ENCODE measurements around the gene PSMB3. TPM values are rescaled to one million over a fixed set of nuclear protein-coding genes. Genes with fewer than 3 reads are reported as not detected.
A peak's percentile ranks its signal among the peaks of the same experiment; 100 is the strongest.

Gene PSMB3
- total and polyA plus RNA-seq, 3 donors from 2014 or later: 111 to 144 (median 113) TPM

GRCh38 chr17:38798614-38799500 lies 46.3 kb downstream of the PSMB3 start:
- peak; percentile 53 for DNase-seq
- no peaks in the 10 kb centered on the region for H3K9me3 ChIP-seq
- H3K4me3 ChIP-seq: peak overlapping the region; percentile 78 to 92
- intact Hi-C loops (cut with DNase I; ENCODE audit: low total_unique reads): no loop called here
- WGBS, 2 donors: 0 to 2% methylated on average over 9 to 52 of the region's 53 CpGs
- H3K36me3 ChIP-seq (ENCODE audit: low read depth, missing control alignments): no peaks in the 10 kb centered on the region
- no peak for TF ChIP-seq CTCF (IDR thresholded peaks at IDR 0.05)
- TF ChIP-seq POLR2A (IDR thresholded peaks at IDR 0.05): no peak
- H3K27ac ChIP-seq: peak overlapping the region; percentile 99 to 100
- peaks cover 21% of the 10 kb centered on the region for H3K4me1 ChIP-seq
- H3K27me3 ChIP-seq: no peaks in the 10 kb centered on the region

GRCh38 chr17:38799501-38800236 lies 47.1 kb downstream of the PSMB3 start, which contains the start of gene PIP4K2B:
PIP4K2B (minus strand) TSS chr17:38799556; CDS start chr17:38799424, 132 bp downstream.
- Histone ChIP-seq H3K27me3 (no peaks in the 10 kb centered on the region), H3K27ac (peak within 1 kb of the TSS; percentile 99 to 100), H3K4me1 (peaks cover 21% of the 10 kb centered on the region), H3K4me3 (peak within 1 kb of the TSS; percentile 78 to 92), H3K9me3 (no peaks in the 10 kb centered on the region), H3K36me3 (ENCODE audit: low read depth, missing control alignments) (no peaks in the 10 kb centered on the region)
- TF ChIP-seq CTCF (IDR thresholded peaks at IDR 0.05): peak in 1 of 3 experiments; percentile 25
- no peak for TF ChIP-seq POLR2A (IDR thresholded peaks at IDR 0.05)
- peak; percentile 98 for DNase-seq
- intact Hi-C loops (cut with DNase I; ENCODE audit: low total_unique reads): no loop called here
- WGBS, 2 donors: 0 to 2% methylated on average over 9 to 34 of the region's 76 CpGs

GRCh38 chr17:38800237-38800760 lies 47.8 kb downstream of the PSMB3 start:
- DNase-seq: no peak
- Histone ChIP-seq H3K4me1 (peaks cover 21% of the 10 kb centered on the region), H3K27me3 (no peaks in the 10 kb centered on the region), H3K27ac (peak overlapping the region in 1 of 2 donors; percentile 100), H3K36me3 (ENCODE audit: low read depth, missing control alignments) (no peaks in the 10 kb centered on the region), H3K4me3 (peak overlapping the region; percentile 78 to 92), H3K9me3 (no peaks in the 10 kb centered on the region)
- TF ChIP-seq CTCF (IDR thresholded peaks at IDR 0.05) (no peak), POLR2A (IDR thresholded peaks at IDR 0.05) (no peak)
- intact Hi-C loops (cut with DNase I; ENCODE audit: low total_unique reads): no loop called here
- 10 to 14% methylated on average over 14 of the region's 14 CpGs for WGBS, 2 donors

- intact Hi-C loops (cut with DNase I; ENCODE audit: low total_unique reads): no loop called here
- WGBS, 2 donors: 90 to 96% methylated on average over 7 of the region's 7 CpGs
- Histone ChIP-seq H3K9me3 (no peaks in the 10 kb centered on the region), H3K27me3 (no peaks in the 10 kb centered on the region), H3K4me1 (no peaks in the 10 kb centered on the region), H3K4me3 (no peak overlapping the region), H3K27ac (no peak overlapping the region), H3K36me3 (ENCODE audit: low read depth, missing control alignments) (no peaks in the 10 kb centered on the region)
- TF ChIP-seq POLR2A (IDR thresholded peaks at IDR 0.05) (no peak), CTCF (IDR thresholded peaks at IDR 0.05) (no peak)
- DNase-seq: no peak
These were observed 57.3 kb downstream of the PSMB3 start for GRCh38 chr17:38809828-38810227.

Small RNAs within 50 kb of the gene (microRNA-seq; reads per million reads assigned to microRNA genes)
- 0 to 1.4 reads per million in 2 donors for gene MIR4726 (ENCODE audit: borderline number of aligned reads in 2 of 2, borderline replicate concordance in 1 of 2)

Small RNAs within 50 kb of the gene (small RNA-seq; reads per million reads assigned to genes)
- gene MIR4726 (0 reads per million in 2 donors), gene RNA5SP440 (0.38 to 0.73 reads per million in 2 donors), gene RNU6-866P (0 reads per million in 2 donors)

Other genes starting within 250 kb of the PSMB3 start
- gene SRCIN1, start 146.8 kb upstream of the PSMB3 start, total RNA-seq: 1 to 10 TPM; 6.2 to 8.9 TPM
- 3.2 TPM for gene SRCIN1, start 146.8 kb upstream of the PSMB3 start, polyA plus RNA-seq (ENCODE audit: insufficient read depth, low read depth, low replicate concordance)
- 10 to 100 TPM; 16.8 to 19.4 TPM for gene EPOP, start 77.8 kb upstream of the PSMB3 start, total RNA-seq
- 18.6 TPM for gene EPOP, start 77.8 kb upstream of the PSMB3 start, polyA plus RNA-seq (ENCODE audit: insufficient read depth, low read depth, low replicate concordance)
- gene MLLT6, start 47.5 kb upstream of the PSMB3 start, total RNA-seq: 100 to 1,000 TPM; 157 to 176 TPM
- 86.9 TPM for gene MLLT6, start 47.5 kb upstream of the PSMB3 start, polyA plus RNA-seq (ENCODE audit: insufficient read depth, low read depth, low replicate concordance)
- 10 to 100 TPM; 13.9 to 14.3 TPM for gene CISD3, start 22.4 kb upstream of the PSMB3 start, total RNA-seq
- 25.7 TPM for gene CISD3, start 22.4 kb upstream of the PSMB3 start, polyA plus RNA-seq (ENCODE audit: insufficient read depth, low read depth, low replicate concordance)
- 10 to 100 TPM in 1 of 2 donors, 1 to 10 TPM in 1; 8.1 to 20.9 TPM for gene PCGF2, start 4.4 kb upstream of the PSMB3 start, total RNA-seq
- gene PCGF2, start 4.4 kb upstream of the PSMB3 start, polyA plus RNA-seq (ENCODE audit: insufficient read depth, low read depth, low replicate concordance): 21.2 TPM
- gene PIP4K2B, start 46.8 kb downstream of the PSMB3 start, total RNA-seq: 10 to 100 TPM; 47.2 to 56.7 TPM
- gene PIP4K2B, start 46.8 kb downstream of the PSMB3 start, polyA plus RNA-seq (ENCODE audit: insufficient read depth, low read depth, low replicate concordance): 34.8 TPM
- gene CWC25, start 72.6 kb downstream of the PSMB3 start, total RNA-seq: 10 to 100 TPM; 23.9 to 67.1 TPM
- 41.9 TPM for gene CWC25, start 72.6 kb downstream of the PSMB3 start, polyA plus RNA-seq (ENCODE audit: insufficient read depth, low read depth, low replicate concordance)
- 100 to 1,000 TPM; 406 to 746 TPM for gene RPL23, start 101.0 kb downstream of the PSMB3 start, total RNA-seq
- 912 TPM for gene RPL23, start 101.0 kb downstream of the PSMB3 start, polyA plus RNA-seq (ENCODE audit: insufficient read depth, low read depth, low replicate concordance)
- gene LASP1, start 117.3 kb downstream of the PSMB3 start, total RNA-seq: 10 to 100 TPM; 60.3 to 83.2 TPM
- 58.2 TPM for gene LASP1, start 117.3 kb downstream of the PSMB3 start, polyA plus RNA-seq (ENCODE audit: insufficient read depth, low read depth, low replicate concordance)
- gene FBXO47, start 214.7 kb downstream of the PSMB3 start, total RNA-seq: 10 to 100 TPM in 1 of 2 donors, 1 to 10 TPM in 1; 6.3 to 11.6 TPM
- 5.8 TPM for gene FBXO47, start 214.7 kb downstream of the PSMB3 start, polyA plus RNA-seq (ENCODE audit: insufficient read depth, low read depth, low replicate concordance)